ENCODE measurements around the gene C6orf52. TPM values are rescaled to one million over a fixed set of nuclear protein-coding genes. Genes with fewer than 3 reads are reported as not detected.

C6orf52 gene
- total and polyA plus RNA-seq, 2 of the 13 experiments (the other 11 are each of a cell fraction or from before 2014, with no cell fraction given): 0.50 to 0.53 TPM

GRCh38 chr6:10720265-10720959 lies 26.0 kb upstream of the C6orf52 start (continued):
- TF ChIP-seq, protein P1, sequence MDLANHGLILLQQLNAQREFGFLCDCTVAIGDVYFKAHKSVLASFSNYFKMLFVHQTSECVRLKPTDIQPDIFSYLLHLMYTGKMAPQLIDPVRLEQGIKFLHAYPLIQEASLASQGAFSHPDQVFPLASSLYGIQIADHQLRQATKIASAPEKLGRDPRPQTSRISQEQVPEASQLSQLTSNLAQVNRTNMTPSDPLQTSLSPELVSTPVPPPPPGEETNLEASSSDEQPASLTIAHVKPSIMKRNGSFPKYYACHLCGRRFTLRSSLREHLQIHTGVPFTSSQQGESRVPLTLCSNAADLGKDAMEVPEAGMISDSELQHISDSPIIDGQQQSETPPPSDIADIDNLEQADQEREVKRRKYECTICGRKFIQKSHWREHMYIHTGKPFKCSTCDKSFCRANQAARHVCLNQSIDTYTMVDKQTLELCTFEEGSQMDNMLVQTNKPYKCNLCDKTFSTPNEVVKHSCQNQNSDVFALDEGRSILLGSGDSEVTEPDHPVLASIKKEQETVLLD (CRISPR knock-in tag; IDR thresholded peaks at IDR 0.05; ENCODE audit: low read depth): 0 out of 2 replicates have a peak, but pooled peaks have one; percentile 26
- TF ChIP-seq IKZF4 (CRISPR knock-in tag; IDR thresholded peaks at IDR 0.05; ENCODE audit: borderline replicate concordance, low read depth, not compliant biosample characterization) (no peak), BRD4 (CRISPR knock-in tag; IDR thresholded peaks at IDR 0.05) (peak; percentile 45; the same call in 1 of the 2 replicates), TOPORS (CRISPR knock-in tag; IDR thresholded peaks at IDR 0.05) (no peak), AHR (CRISPR knock-in tag; IDR thresholded peaks at IDR 0.05) (peak; percentile 38; the same call in 1 of the 2 replicates), ATF7 (IDR thresholded peaks at IDR 0.05) (no peak), ATF7 (CRISPR knock-in tag; IDR thresholded peaks at IDR 0.05) (no peak), ZNF441 (CRISPR knock-in tag; IDR thresholded peaks at IDR 0.05; ENCODE audit: borderline replicate concordance) (peak; percentile 42; the same call in 1 of the 2 replicates), ZNF879 (CRISPR knock-in tag; IDR thresholded peaks at IDR 0.05) (peak; percentile 82), SNAI1 (CRISPR knock-in tag; IDR thresholded peaks at IDR 0.05; ENCODE audit: borderline replicate concordance) (no peak), NR2F2 (IDR thresholded peaks at IDR 0.05; ENCODE audit: borderline replicate concordance, low read depth) (no peak), ZSCAN22 (CRISPR knock-in tag; IDR thresholded peaks at IDR 0.05) (no peak), PCBP2 (optimal IDR thresholded peaks at IDR 0.05; ENCODE audit: low read depth, low read length, poor library complexity, severe bottlenecking) (no peak), HIC2 (CRISPR knock-in tag; IDR thresholded peaks at IDR 0.05; ENCODE audit: low read depth) (peak; percentile 41; the same call in 1 of the 2 replicates), SYNCRIP (IDR thresholded peaks at IDR 0.05; ENCODE audit: insufficient read depth, low read depth, low read length) (no peak), SRSF9 (IDR thresholded peaks at IDR 0.05; ENCODE audit: borderline replicate concordance, insufficient read depth, low read depth, low read length, poor library complexity, severe bottlenecking) (no peak), ZNF432 (CRISPR knock-in tag; IDR thresholded peaks at IDR 0.05; ENCODE audit: borderline replicate concordance) (no peak; the same call in 1 of the 2 replicates), GABPB1 (CRISPR knock-in tag; IDR thresholded peaks at IDR 0.05) (peak; percentile 87), SMAD3 (CRISPR knock-in tag; IDR thresholded peaks at IDR 0.05) (no peak), HHEX (CRISPR knock-in tag; IDR thresholded peaks at IDR 0.05) (no peak), ETV6 (CRISPR knock-in tag; conservative IDR thresholded peaks at IDR 0.05) (no peak), SP2 (CRISPR knock-in tag; IDR thresholded peaks at IDR 0.05) (0 out of 2 replicates have a peak, but pooled peaks have one; percentile 2), SRY (CRISPR knock-in tag; IDR thresholded peaks at IDR 0.05) (peak; percentile 59)
- TF ChIP-seq, protein P2, sequence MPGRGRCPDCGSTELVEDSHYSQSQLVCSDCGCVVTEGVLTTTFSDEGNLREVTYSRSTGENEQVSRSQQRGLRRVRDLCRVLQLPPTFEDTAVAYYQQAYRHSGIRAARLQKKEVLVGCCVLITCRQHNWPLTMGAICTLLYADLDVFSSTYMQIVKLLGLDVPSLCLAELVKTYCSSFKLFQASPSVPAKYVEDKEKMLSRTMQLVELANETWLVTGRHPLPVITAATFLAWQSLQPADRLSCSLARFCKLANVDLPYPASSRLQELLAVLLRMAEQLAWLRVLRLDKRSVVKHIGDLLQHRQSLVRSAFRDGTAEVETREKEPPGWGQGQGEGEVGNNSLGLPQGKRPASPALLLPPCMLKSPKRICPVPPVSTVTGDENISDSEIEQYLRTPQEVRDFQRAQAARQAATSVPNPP (CRISPR knock-in tag; IDR thresholded peaks at IDR 0.05): 0 out of 2 replicates have a peak, but pooled peaks have one; percentile 23
- TF ChIP-seq, protein P3, sequence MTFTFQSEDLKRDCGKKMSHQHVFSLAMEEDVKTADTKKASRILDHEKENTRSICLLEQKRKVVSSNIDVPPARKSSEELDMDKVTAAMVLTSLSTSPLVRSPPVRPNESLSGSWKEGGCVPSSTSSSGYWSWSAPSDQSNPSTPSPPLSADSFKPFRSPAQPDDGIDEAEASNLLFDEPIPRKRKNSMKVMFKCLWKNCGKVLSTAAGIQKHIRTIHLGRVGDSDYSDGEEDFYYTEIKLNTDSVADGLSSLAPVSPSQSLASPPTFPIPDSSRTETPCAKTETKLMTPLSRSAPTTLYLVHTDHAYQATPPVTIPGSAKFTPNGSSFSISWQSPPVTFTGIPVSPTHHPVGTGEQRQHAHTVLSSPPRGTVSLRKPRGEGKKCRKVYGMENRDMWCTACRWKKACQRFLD (CRISPR knock-in tag; IDR thresholded peaks at IDR 0.05; ENCODE audit: borderline replicate concordance): peak; percentile 27; the same call in 1 of the 2 replicates
